Omental fat pad (tissue), 4 donors: ENCODE measurements around the gene DHRSX. TPM values are rescaled to one million over a fixed set of nuclear protein-coding genes. Genes with fewer than 3 reads are reported as not detected.

ENCODE experiments used
- ATAC-seq: fragments of 150-250 bp; one replicate; pipeline ENCODE4 v1.9.1; 2016; ENCODE audit warnings: mild to moderate bottlenecking, moderate library complexity; ENCODE audit not compliant: low FRiP score
- DNase-seq: peaks from one replicate; pipeline ENCODE4 v3.0.0-alpha.2; 2019; ENCODE audit warnings: low spot score
- CTCF ChIP-seq, 3 donors: fragments of 450-650 bp; IDR thresholded peaks; one replicate each; pipeline ENCODE4 v1.5.1; 2016 to 2017; ENCODE audit warnings: antibody characterized with exemption in 3 of 3, mild to moderate bottlenecking in 3 of 3, moderate library complexity in 2 of 3
- total RNA-seq, 4 donors: library from RNA; depleted of rRNA; stranded (reverse); fragments of >200 nt; gene quantifications; one replicate each; pipeline ENCODE4 v1.1.0, GENCODE V29; 2016

Gene DHRSX
- total RNA-seq, 4 donors from 2014 or later = 18.6 to 34.2 (median 21.4) TPM

GRCh38 chrX:2336181-2336580 lies 164.6 kb downstream of the DHRSX start:
- TF ChIP-seq CTCF (IDR thresholded peaks at IDR 0.05) = no peak
- ATAC-seq (no peak), DNase-seq (no peak)

GRCh38 chrX:2334237-2334636 lies 166.5 kb downstream of the DHRSX start:
- no peak for TF ChIP-seq CTCF (IDR thresholded peaks at IDR 0.05)
- ATAC-seq = no peak
- DNase-seq = no peak

- no peak for DNase-seq
- ATAC-seq = no peak
- TF ChIP-seq CTCF (IDR thresholded peaks at IDR 0.05) = no peak
Measured at GRCh38 chrX:2332252-2332651, 168.5 kb downstream of the DHRSX start.

GRCh38 chrX:2330910-2331309 lies 169.9 kb downstream of the DHRSX start:
- DNase-seq = no peak
- TF ChIP-seq CTCF (IDR thresholded peaks at IDR 0.05) = no peak
- ATAC-seq = no peak

- ATAC-seq = no peak
- TF ChIP-seq CTCF (IDR thresholded peaks at IDR 0.05) = no peak
- no peak for DNase-seq
Measured at GRCh38 chrX:2330487-2330886, 170.3 kb downstream of the DHRSX start.

- DNase-seq = no peak
- TF ChIP-seq CTCF (IDR thresholded peaks at IDR 0.05) = no peak
- ATAC-seq = no peak
Measured at GRCh38 chrX:2327423-2327822, 173.4 kb downstream of the DHRSX start.

GRCh38 chrX:2325076-2325784 lies 175.5 kb downstream of the DHRSX start:
- TF ChIP-seq CTCF (IDR thresholded peaks at IDR 0.05) = no peak
- ATAC-seq (peak; percentile 75), DNase-seq (peak; percentile 32)
